ENCODE data around the gene ABCC1.

ABCC1 gene

DNA sequence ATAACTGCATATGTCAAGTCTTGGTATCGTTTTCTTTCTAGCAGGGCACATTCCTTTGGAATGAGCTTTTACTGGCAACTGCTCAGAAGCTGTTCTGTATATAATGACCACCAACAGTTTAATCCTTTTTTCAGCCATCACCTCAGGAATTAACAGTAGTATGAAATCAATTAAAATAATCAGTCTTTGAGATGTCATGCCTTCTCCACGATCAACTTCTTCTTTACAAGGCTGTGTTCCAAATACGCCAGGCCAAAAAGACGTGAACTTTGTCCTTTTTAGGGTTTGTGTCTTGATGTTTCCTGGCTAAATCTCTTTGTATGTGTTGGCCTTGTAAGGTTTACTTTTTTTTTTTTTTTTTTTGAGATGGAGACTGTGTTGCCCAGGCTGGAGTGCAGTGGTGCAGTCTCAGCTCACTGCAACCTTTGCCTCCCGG, 54.9 kb downstream of the ABCC1 start:
- Histone ChIP-seq H3K36me3 (ENCODE audit: insufficient read depth, low read depth, low read length) (peaks cover 10% of the 10 kb centered on the region), H3K27me3 (ENCODE audit: insufficient read depth, low read length) (no peaks in the 10 kb centered on the region), H3K9ac (ENCODE audit: low read depth, low read length) (no peak overlapping the region), H3K4me1 (ENCODE audit: insufficient read depth, low read length) (no peaks in the 10 kb centered on the region; the same call in 1 of the 2 replicates), H3K27ac (ENCODE audit: low read length) (no peak overlapping the region), H3K9me3 (ENCODE audit: insufficient read depth, low read depth, low read length) (no peaks in the 10 kb centered on the region), H3K4me3 (ENCODE audit: low read length) (no peak overlapping the region)

DNA sequence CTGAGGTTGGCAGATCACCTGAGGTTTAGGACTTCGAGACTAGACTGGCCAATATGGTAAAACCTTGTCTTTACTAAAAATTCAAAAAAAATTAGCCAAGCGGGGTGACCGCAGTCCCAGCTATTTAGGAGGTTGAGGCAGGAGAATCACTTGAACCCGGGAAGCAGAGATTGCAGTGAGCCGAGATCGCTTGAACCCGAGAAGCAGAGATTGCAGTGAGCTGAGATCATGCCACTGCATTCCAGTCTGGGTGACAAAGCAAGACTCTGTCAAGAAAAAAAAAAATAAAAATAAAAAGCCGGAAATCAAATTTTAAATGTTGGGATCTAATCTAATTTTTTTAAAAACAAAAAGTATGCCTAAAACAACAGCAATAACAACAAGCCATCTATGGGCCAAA, 56.3 kb downstream of the ABCC1 start:
- Histone ChIP-seq H3K9me3 (ENCODE audit: insufficient read depth, low read depth, low read length) (no peaks in the 10 kb centered on the region), H3K4me3 (ENCODE audit: low read length) (no peak overlapping the region), H3K27ac (ENCODE audit: low read length) (no peak overlapping the region), H3K9ac (ENCODE audit: low read depth, low read length) (no peak overlapping the region), H3K27me3 (ENCODE audit: insufficient read depth, low read length) (no peaks in the 10 kb centered on the region), H3K36me3 (ENCODE audit: insufficient read depth, low read depth, low read length) (peaks cover 24% of the 10 kb centered on the region), H3K4me1 (ENCODE audit: insufficient read depth, low read length) (no peaks in the 10 kb centered on the region; the same call in 1 of the 2 replicates)

DNA sequence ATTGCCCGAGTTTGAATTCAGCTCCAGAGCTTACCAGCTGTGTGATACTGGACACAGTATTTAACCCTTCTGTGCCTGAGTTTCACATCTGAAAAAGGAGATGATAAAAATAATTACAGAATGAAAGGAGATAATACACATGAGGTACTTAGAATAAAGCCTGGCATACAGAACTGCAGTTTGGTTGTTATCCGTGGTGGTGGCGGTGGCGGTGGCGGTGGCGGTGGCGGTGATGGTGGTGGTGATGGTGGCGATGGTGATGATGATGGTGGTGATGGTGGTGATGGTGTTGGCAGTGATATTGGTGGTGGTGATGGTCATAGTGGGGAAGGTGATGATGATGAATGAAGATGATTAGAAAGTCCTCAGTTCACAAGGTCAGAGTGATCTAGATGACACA, 57.2 kb downstream of the ABCC1 start:
- Histone ChIP-seq H3K36me3 (ENCODE audit: insufficient read depth, low read depth, low read length) (peaks cover 29% of the 10 kb centered on the region), H3K4me3 (ENCODE audit: low read length) (no peak overlapping the region), H3K4me1 (ENCODE audit: insufficient read depth, low read length) (no peaks in the 10 kb centered on the region; the same call in 1 of the 2 replicates), H3K27me3 (ENCODE audit: insufficient read depth, low read length) (no peaks in the 10 kb centered on the region), H3K9me3 (ENCODE audit: insufficient read depth, low read depth, low read length) (no peaks in the 10 kb centered on the region), H3K9ac (ENCODE audit: low read depth, low read length) (no peak overlapping the region), H3K27ac (ENCODE audit: low read length) (no peak overlapping the region)

DNA sequence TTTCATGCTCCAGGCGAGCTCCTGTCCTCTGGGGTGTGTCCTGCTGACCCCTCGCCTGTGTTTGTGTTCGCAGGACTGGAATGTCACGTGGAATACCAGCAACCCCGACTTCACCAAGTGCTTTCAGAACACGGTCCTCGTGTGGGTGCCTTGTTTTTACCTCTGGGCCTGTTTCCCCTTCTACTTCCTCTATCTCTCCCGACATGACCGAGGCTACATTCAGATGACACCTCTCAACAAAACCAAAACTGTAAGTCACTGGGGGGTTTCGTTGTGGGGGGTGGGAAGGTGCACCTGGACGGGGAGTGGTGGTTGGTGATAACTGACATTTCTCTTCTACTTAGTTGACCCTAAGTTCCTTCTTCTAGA, 58.3 kb downstream of the ABCC1 start:
- H3K27me3 ChIP-seq (ENCODE audit: insufficient read depth, low read length) = no peaks in the 10 kb centered on the region
- peaks cover 36% of the 10 kb centered on the region for H3K36me3 ChIP-seq (ENCODE audit: insufficient read depth, low read depth, low read length)
- H3K4me1 ChIP-seq (ENCODE audit: insufficient read depth, low read length) = no peaks in the 10 kb centered on the region; the same call in 1 of the 2 replicates
- H3K9ac ChIP-seq (ENCODE audit: low read depth, low read length) = no peak overlapping the region
- H3K4me3 ChIP-seq (ENCODE audit: low read length) = no peak overlapping the region
- no peak overlapping the region for H3K27ac ChIP-seq (ENCODE audit: low read length)
- no peaks in the 10 kb centered on the region for H3K9me3 ChIP-seq (ENCODE audit: insufficient read depth, low read depth, low read length)

DNA sequence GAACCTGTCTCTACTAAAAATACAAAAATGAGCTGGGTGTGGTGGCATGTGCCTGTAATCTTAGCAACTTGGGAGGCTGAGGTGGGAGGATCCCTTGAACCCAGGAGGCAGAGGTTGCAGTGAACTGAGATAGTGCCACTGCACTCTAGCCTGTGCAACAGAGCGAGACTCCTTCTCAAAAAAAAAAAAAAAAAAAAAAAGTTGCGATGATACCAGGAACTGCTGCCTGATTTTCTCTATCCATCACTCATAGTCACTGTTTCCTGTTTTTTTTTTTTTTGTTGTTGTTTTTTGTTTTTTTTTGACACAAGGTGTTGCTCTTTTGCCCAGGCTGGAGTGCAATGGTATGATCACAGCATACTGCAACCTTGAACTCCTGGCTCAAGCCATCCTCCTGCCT, 59.2 kb downstream of the ABCC1 start:
- H3K27ac ChIP-seq (ENCODE audit: low read length) = no peak overlapping the region

DNA sequence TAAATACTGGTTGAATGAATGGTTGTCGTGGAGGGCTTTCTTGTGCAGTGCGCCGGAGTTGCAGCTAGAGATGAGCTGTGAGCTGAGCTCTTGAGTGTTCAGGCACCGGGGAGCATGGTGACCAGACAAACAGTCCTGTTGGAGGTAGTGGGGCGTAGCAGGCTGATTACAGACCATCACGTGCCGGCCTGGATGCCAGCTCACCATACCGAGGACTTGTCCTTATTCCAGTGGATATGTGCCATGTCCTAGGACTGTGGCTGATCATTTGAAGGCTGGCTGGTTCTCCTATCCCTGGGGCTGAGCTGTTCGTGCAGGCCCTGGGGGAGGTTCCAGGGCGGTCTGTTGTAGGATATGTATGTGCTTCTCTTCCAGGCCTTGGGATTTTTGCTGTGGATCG, 60.0 kb downstream of the ABCC1 start:
- H3K4me1 ChIP-seq (ENCODE audit: insufficient read depth, low read length) = no peaks in the 10 kb centered on the region
- H3K27ac ChIP-seq (ENCODE audit: low read length) = no peak overlapping the region
- H3K9me3 ChIP-seq (ENCODE audit: insufficient read depth, low read depth, low read length) = no peaks in the 10 kb centered on the region
- no peaks in the 10 kb centered on the region for H3K27me3 ChIP-seq (ENCODE audit: insufficient read depth, low read length)
- H3K4me3 ChIP-seq (ENCODE audit: low read length) = no peak overlapping the region
- H3K36me3 ChIP-seq (ENCODE audit: insufficient read depth, low read depth, low read length) = peaks cover 38% of the 10 kb centered on the region
- H3K9ac ChIP-seq (ENCODE audit: low read depth, low read length) = no peak overlapping the region

More for the DNA sequence above, 59.2 kb downstream of the ABCC1 start:
- no peaks in the 10 kb centered on the region for H3K9me3 ChIP-seq (ENCODE audit: insufficient read depth, low read depth, low read length)
- no peak overlapping the region for H3K4me3 ChIP-seq (ENCODE audit: low read length)
- H3K9ac ChIP-seq (ENCODE audit: low read depth, low read length) = no peak overlapping the region
- no peaks in the 10 kb centered on the region for H3K27me3 ChIP-seq (ENCODE audit: insufficient read depth, low read length)
- H3K4me1 ChIP-seq (ENCODE audit: insufficient read depth, low read length) = no peaks in the 10 kb centered on the region; the same call in 1 of the 2 replicates
- peaks cover 36% of the 10 kb centered on the region for H3K36me3 ChIP-seq (ENCODE audit: insufficient read depth, low read depth, low read length)

DNA sequence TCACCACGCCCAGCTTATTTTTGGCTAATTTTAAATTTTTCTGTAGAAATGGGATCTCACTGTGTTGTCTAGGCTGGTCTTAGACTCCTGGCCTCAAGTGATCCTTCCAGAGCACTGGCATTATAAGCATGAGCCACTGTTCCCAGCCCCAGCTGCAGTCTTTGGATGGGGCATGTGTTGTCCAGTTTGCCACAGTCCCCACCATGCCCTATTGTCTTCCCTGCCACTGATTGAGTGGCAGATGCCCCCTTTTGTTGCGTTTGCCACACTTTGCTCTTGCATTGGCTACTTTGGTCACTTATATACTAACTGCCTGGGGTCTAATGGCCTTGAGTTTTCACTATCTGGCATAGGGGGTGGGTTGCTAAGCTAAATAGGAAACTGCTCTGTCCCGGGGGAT, 60.8 kb downstream of the ABCC1 start:
- Histone ChIP-seq H3K27ac (ENCODE audit: low read length) (no peak overlapping the region), H3K4me3 (ENCODE audit: low read length) (no peak overlapping the region), H3K9me3 (ENCODE audit: insufficient read depth, low read depth, low read length) (no peaks in the 10 kb centered on the region), H3K9ac (ENCODE audit: low read depth, low read length) (no peak overlapping the region), H3K4me1 (ENCODE audit: insufficient read depth, low read length) (no peaks in the 10 kb centered on the region), H3K27me3 (ENCODE audit: insufficient read depth, low read length) (no peaks in the 10 kb centered on the region), H3K36me3 (ENCODE audit: insufficient read depth, low read depth, low read length) (peaks cover 45% of the 10 kb centered on the region)

DNA sequence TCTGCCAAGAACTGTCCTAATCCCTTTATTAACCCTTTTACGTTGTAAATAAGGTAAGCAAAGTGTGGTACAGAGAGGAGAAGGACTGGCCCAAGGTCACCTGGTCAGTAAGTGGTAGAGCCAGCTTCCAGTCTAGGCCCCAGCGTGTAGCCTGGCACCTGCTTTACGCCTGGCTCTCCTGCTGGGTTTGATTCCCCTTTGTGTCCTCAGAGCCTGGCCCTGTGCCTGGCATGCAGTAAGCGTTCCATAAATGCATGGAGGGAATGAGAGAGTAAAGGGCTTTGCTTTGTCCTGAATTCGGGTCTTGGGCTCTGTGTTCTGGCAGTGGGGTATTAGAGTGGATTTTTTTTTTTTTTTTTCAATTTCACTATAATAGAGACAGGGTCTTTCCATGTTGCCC, 62.7 kb downstream of the ABCC1 start:
- Histone ChIP-seq H3K9me3 (ENCODE audit: insufficient read depth, low read depth, low read length) (no peaks in the 10 kb centered on the region), H3K4me1 (ENCODE audit: insufficient read depth, low read length) (no peaks in the 10 kb centered on the region), H3K9ac (ENCODE audit: low read depth, low read length) (no peak overlapping the region), H3K4me3 (ENCODE audit: low read length) (no peak overlapping the region), H3K27me3 (ENCODE audit: insufficient read depth, low read length) (no peaks in the 10 kb centered on the region), H3K27ac (ENCODE audit: low read length) (no peak overlapping the region), H3K36me3 (ENCODE audit: insufficient read depth, low read depth, low read length) (peaks cover 63% of the 10 kb centered on the region)

DNA sequence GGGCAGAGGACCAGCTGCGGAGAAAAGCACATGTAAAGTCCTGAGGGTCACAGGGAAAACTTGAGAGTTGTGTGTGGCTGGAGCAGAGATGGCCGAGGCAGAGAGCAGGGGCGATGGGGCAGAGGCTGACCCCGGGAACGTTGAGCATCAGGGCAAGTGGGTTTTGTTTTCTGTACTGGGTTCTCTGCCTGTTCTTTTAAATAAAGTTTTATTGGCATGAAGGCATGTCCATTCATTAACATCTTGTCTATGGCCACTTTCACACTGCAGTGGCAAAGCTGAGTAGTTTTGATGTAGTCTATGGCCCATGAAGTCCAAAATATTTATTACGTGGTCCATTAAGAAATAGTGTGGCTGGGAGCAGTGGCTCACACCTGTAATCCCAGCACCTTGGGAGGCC, 64.4 kb downstream of the ABCC1 start:
- H3K9ac ChIP-seq (ENCODE audit: low read depth, low read length) = no peak overlapping the region
- H3K9me3 ChIP-seq (ENCODE audit: insufficient read depth, low read depth, low read length) = no peaks in the 10 kb centered on the region
- no peak overlapping the region for H3K27ac ChIP-seq (ENCODE audit: low read length)
- H3K27me3 ChIP-seq (ENCODE audit: insufficient read depth, low read length) = no peaks in the 10 kb centered on the region
- no peak overlapping the region for H3K4me3 ChIP-seq (ENCODE audit: low read length)
- H3K36me3 ChIP-seq (ENCODE audit: insufficient read depth, low read depth, low read length) = peaks cover 74% of the 10 kb centered on the region
- no peaks in the 10 kb centered on the region for H3K4me1 ChIP-seq (ENCODE audit: insufficient read depth, low read length)

DNA sequence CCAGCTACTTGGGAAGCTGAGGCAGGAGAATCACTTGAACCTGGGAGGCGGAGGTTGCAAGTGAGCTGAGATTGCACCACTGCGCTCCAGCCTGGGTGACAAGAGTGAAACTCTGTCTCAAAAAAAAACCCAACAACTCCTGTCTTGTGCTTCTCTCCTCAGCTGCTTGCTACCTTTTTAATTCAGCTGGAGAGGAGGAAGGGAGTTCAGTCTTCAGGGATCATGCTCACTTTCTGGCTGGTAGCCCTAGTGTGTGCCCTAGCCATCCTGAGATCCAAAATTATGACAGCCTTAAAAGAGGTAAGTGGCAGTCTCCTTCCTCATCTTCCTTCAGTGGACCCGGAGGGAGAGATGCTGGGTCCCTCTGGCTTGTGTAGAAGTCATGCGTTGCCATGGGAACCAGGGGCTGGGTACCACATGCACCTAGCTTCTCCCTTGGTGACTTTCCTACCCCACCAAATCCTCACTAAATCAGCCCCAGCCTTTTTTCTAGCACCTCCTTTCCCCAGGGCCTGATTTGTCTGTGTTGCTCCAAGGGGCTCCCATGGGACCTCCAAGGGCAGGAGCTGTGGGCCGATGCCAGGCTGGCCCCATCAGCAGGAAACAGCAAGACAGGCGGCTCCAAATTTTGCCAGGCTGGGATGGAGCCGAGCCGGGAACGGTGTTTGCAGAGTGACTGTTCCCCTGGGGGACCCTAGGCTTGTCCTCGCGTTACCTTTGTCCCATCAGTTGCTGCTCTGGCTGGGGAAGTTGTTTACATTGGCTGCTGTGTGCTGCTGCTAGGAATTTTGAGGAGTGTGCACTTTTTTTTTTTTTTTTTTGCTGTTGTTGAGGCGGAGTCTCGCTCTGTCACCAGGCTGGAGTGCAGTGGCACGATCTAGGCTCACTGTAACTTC, 65.2 kb downstream of the ABCC1 start:
- Histone ChIP-seq H3K27ac (ENCODE audit: low read length) (no peak overlapping the region), H3K4me1 (ENCODE audit: insufficient read depth, low read length) (no peaks in the 10 kb centered on the region), H3K36me3 (ENCODE audit: insufficient read depth, low read depth, low read length) (peaks cover 74% of the 10 kb centered on the region)

DNA sequence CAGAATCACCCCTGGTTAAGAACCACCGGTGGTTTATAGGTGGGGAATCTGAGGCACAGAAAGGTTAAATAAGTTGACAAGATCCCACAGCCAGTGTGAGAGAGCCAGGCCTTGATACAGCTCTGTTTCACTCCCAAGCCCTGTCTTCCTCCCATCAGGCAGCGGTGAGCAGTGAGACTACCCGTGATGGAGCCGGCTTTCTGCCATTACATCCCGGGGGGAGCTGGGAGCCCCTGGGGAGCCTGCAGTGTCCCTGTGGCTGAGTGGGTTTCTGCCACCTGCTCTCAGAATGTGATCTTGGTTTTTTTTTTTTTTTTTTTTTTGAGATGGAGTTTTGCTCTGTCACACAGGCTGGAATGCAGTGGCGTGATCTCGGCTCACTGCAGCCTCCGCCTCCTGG, 66.4 kb downstream of the ABCC1 start:
- Histone ChIP-seq H3K27me3 (ENCODE audit: insufficient read depth, low read length) (no peaks in the 10 kb centered on the region), H3K9ac (ENCODE audit: low read depth, low read length) (no peak overlapping the region), H3K9me3 (ENCODE audit: insufficient read depth, low read depth, low read length) (no peaks in the 10 kb centered on the region), H3K4me1 (ENCODE audit: insufficient read depth, low read length) (no peaks in the 10 kb centered on the region), H3K36me3 (ENCODE audit: insufficient read depth, low read depth, low read length) (peaks cover 74% of the 10 kb centered on the region), H3K27ac (ENCODE audit: low read length) (no peak overlapping the region), H3K4me3 (ENCODE audit: low read length) (no peak overlapping the region)

More for the DNA sequence above, 65.2 kb downstream of the ABCC1 start:
- Histone ChIP-seq H3K4me3 (ENCODE audit: low read length) (no peak overlapping the region), H3K27me3 (ENCODE audit: insufficient read depth, low read length) (no peaks in the 10 kb centered on the region), H3K9ac (ENCODE audit: low read depth, low read length) (no peak overlapping the region), H3K9me3 (ENCODE audit: insufficient read depth, low read depth, low read length) (no peaks in the 10 kb centered on the region)

DNA sequence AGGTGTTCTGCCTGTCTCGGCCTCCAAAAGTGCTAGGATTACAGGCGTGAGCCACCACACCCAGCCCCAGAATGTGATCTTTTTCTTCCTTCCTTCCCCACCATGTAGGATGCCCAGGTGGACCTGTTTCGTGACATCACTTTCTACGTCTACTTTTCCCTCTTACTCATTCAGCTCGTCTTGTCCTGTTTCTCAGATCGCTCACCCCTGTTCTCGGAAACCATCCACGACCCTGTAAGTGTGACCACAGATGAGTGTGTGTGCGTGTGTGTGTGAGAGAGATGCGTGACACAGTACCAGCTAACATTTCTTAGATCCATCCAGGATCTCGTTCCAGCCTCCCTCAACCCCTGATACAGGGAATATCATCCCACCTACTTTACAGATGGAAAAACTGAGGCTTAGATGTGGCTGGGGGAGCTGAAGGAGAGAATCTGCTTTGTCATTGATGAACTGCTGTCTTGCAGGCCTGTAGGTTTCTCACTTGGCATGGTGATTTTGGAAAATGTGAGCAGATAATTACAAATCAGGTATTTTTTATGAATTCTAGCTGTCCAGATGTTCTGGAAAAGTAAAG, 67.1 kb downstream of the ABCC1 start:
- Histone ChIP-seq H3K27me3 (ENCODE audit: insufficient read depth, low read length) (no peaks in the 10 kb centered on the region), H3K4me3 (ENCODE audit: low read length) (no peak overlapping the region), H3K9ac (ENCODE audit: low read depth, low read length) (no peak overlapping the region), H3K4me1 (ENCODE audit: insufficient read depth, low read length) (no peaks in the 10 kb centered on the region), H3K9me3 (ENCODE audit: insufficient read depth, low read depth, low read length) (no peaks in the 10 kb centered on the region), H3K36me3 (ENCODE audit: insufficient read depth, low read depth, low read length) (peaks cover 77% of the 10 kb centered on the region), H3K27ac (ENCODE audit: low read length) (no peak overlapping the region)

Data from iPS-20b (cell line).